GM12872 (cell line): ENCODE measurements around the gene TENT4A.

Experiments used
- CTCF ChIP-seq: IDR thresholded peaks from 3 replicates; pipeline ENCODE4 v1.5.1; 2011; ENCODE audit warnings: low read depth, mild to moderate bottlenecking, low read length, moderate library complexity; ENCODE audit not compliant: insufficient read depth

The TENT4A gene

GRCh38 chr5:6713274-6714225 is at the start of gene TENT4A:
Gene TENT4A, plus strand, starts transcription at chr5:6713432. Its CDS starts 552 bp downstream, at chr5:6713984.
- TF ChIP-seq CTCF = no peak

- TF ChIP-seq CTCF = no peak
Observed at GRCh38 chr5:6666762-6667161, 46.5 kb upstream of the TENT4A start.

GRCh38 chr5:6667648-6668047 is 45.6 kb upstream of the TENT4A start:
- no peak for TF ChIP-seq CTCF

- no peak for TF ChIP-seq CTCF
Observed at GRCh38 chr5:6673031-6673430, 40.2 kb upstream of the TENT4A start.

- no peak for TF ChIP-seq CTCF
Observed at GRCh38 chr5:6673963-6674362, 39.3 kb upstream of the TENT4A start.

- TF ChIP-seq CTCF = no peak
Observed at GRCh38 chr5:6674421-6674820, 38.8 kb upstream of the TENT4A start.

GRCh38 chr5:6674886-6675285 is 38.3 kb upstream of the TENT4A start:
- no peak for TF ChIP-seq CTCF
